Esophagus squamous epithelium (tissue), 4 donors: Measurements from ENCODE around the gene APOBEC3A.

Experiments used
- POLR2A ChIP-seq, 4 donors: fragments of 450-650 bp; IDR thresholded peaks; one replicate each; pipeline ENCODE4 v1.6.1; 2017; ENCODE audit warnings: antibody characterized with exemption in 4 of 4, mild to moderate bottlenecking in 4 of 4, moderate library complexity in 3 of 4
- TF ChIP-seq, protein P1 (sequence below), 6 experiments: fragments of 450-650 bp in 4 of 6; fragments of 200-600 bp in 2 of 6; sonication (generic) in 2 of 6; IDR thresholded peaks; one replicate each; pipeline ENCODE4 v1.5.1; 2016 to 2019; ENCODE audit warnings: antibody characterized with exemption in 6 of 6, mild to moderate bottlenecking in 4 of 6, moderate library complexity in 4 of 6

DNA sequence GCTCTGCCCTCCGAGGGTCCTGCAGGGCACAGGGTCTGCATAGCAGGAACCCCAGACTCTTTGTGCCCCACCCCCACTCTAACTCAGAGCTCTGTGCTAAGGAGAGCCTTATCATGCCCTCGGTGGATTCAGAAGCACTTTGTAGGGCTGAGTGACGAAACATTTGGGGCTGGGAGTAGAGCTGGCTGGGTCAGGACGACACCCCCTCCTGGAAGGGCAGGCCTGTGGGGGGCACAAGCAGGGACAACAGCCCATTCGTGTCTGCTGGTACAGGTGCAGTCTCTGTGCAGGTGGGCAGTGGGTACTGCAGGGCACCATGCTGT, 8.9 kb downstream of the APOBEC3A start:
- TF ChIP-seq, protein P1, sequence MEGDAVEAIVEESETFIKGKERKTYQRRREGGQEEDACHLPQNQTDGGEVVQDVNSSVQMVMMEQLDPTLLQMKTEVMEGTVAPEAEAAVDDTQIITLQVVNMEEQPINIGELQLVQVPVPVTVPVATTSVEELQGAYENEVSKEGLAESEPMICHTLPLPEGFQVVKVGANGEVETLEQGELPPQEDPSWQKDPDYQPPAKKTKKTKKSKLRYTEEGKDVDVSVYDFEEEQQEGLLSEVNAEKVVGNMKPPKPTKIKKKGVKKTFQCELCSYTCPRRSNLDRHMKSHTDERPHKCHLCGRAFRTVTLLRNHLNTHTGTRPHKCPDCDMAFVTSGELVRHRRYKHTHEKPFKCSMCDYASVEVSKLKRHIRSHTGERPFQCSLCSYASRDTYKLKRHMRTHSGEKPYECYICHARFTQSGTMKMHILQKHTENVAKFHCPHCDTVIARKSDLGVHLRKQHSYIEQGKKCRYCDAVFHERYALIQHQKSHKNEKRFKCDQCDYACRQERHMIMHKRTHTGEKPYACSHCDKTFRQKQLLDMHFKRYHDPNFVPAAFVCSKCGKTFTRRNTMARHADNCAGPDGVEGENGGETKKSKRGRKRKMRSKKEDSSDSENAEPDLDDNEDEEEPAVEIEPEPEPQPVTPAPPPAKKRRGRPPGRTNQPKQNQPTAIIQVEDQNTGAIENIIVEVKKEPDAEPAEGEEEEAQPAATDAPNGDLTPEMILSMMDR (IDR thresholded peaks at IDR 0.05): no peak
- no peak for TF ChIP-seq POLR2A (IDR thresholded peaks at IDR 0.05)
